ENCODE data around the gene RAN. TPM values are rescaled to one million over a fixed set of nuclear protein-coding genes. Genes with fewer than 3 reads are reported as not detected.
"Not testable (repeated sequence)": the region's sequence is repeated elsewhere in the genome, so short reads cannot be mapped to it uniquely, and the experiment has no call there.

Gene RAN
- total RNA-seq, 1 donor from 2014 or later = 300 TPM

GRCh38 chr12:130846369-130846768 is 25.5 kb upstream of the RAN start:
- intact Hi-C loops (cut with DNase I) = no loop called here
- Histone ChIP-seq H3K4me3 (no peak overlapping the region), H3K27me3 (ENCODE audit: low read depth) (no peaks in the 10 kb centered on the region), H3K9me3 (no peaks in the 10 kb centered on the region), H3K27ac (no peak overlapping the region), H3K36me3 (no peaks in the 10 kb centered on the region), H3K4me1 (no peaks in the 10 kb centered on the region)
- TF ChIP-seq CTCF (IDR thresholded peaks at IDR 0.05) = no peak
- DNase-seq (no peak), ATAC-seq (no peak)

DNA sequence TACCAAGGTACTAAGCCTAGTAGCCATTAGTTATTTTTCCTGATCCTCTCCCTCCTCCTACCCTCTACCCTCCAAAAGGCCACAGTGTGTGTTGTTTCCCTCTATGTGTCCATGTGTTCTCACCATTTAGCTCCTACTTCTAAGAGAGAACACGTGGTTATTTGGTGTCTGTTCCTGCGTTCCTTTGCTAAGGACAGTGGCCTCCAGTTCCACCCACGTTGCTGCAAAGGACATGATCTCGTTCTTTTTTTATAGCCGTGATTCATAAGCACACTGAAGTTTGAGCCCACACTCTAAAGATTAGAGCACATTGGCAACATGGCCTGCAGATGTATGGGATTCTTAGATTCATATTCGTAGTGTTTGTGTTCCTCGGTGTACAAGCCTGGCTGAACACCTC is 24.8 kb upstream of the RAN start:
- Histone ChIP-seq H3K4me1 (no peaks in the 10 kb centered on the region), H3K27me3 (ENCODE audit: low read depth) (no peaks in the 10 kb centered on the region), H3K27ac (no peak overlapping the region), H3K36me3 (no peaks in the 10 kb centered on the region), H3K9me3 (no peaks in the 10 kb centered on the region), H3K4me3 (no peak overlapping the region)
- TF ChIP-seq CTCF (IDR thresholded peaks at IDR 0.05) = no peak
- intact Hi-C loops (cut with DNase I) = no loop called here
- no peak for DNase-seq
- no peak for ATAC-seq

GRCh38 chr12:130848105-130848504 is 23.8 kb upstream of the RAN start:
- H3K27ac ChIP-seq = not testable (repeated sequence)

DNA sequence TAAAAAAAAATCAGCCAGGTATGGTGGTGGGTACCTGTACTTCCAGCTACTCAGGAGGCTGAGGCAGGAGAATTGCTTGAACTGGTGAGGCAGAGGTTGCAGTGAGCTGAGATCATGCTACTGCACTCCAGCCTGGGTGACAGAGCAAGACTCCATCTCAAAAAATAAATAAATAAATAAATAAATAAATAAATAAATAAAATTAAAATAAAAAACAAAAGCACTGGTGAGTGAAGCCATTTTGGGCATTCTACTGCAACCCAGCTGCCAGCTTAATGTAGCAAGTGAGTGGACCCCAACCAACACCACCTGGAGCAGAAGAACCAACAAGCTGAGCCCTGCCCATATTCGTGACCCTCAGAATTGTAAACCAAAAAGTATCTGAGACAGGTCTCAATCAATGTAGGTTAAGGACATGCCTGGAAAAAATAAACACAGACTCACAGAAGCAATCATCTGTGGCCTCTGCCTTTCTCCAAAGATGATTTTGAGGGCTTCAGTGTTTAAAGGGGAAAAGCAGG is 23.0 kb upstream of the RAN start:
- H3K36me3 ChIP-seq; DNase-seq; ATAC-seq; H3K27ac ChIP-seq; H3K27me3 ChIP-seq (ENCODE audit: low read depth); H3K4me3 ChIP-seq; H3K4me1 ChIP-seq; H3K9me3 ChIP-seq; intact Hi-C loops (cut with DNase I): not testable (repeated sequence)

More at GRCh38 chr12:130848105-130848504, 23.8 kb upstream of the RAN start:
- H3K4me3 ChIP-seq; DNase-seq; H3K9me3 ChIP-seq; ATAC-seq; H3K27me3 ChIP-seq (ENCODE audit: low read depth); intact Hi-C loops (cut with DNase I); H3K36me3 ChIP-seq; H3K4me1 ChIP-seq: not testable (repeated sequence)

DNA sequence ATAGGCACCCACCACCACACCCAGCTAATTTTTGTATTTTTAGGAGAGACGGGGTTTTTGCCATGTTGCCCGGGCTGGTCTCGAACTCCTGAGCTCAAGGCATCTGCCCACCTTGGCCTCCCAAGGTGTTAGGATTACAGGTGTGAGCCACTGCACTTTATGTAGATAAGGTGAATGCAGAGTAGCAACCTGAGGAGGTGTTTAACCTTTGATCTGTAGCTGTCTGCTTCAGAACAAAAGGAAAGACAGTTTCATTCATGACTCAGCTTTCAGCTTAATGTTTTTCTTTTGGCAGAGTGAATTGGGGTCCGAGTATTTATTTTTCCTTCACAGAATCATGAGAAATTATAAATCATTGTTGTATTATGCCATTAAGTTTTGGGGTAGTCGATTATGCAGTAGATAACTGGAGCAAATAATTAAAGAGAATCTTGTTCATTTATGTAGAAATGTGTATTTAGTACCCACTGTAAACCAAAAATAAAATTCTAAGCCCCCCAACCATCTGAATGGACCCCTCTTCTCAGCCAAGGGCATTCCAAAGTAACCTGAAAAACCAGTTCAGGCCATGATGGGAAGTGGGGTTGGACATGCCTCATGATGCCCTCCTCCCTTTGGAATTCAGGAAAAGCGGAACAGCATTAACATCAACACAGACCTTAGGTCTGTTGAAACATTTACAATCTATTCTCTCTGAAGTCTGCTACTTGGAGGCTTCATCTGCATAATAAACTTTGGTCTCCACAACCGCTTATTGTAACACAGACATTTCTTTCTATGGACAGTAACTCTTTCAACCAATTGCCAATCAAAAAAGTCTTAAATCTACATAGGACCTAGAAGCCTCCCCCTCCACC is 22.1 kb upstream of the RAN start:
- intact Hi-C loops (cut with DNase I) = no loop called here
- Histone ChIP-seq H3K27me3 (ENCODE audit: low read depth) (no peaks in the 10 kb centered on the region), H3K36me3 (no peaks in the 10 kb centered on the region), H3K27ac (no peak overlapping the region), H3K9me3 (no peaks in the 10 kb centered on the region), H3K4me3 (no peak overlapping the region), H3K4me1 (no peaks in the 10 kb centered on the region)
- no peak for TF ChIP-seq CTCF (IDR thresholded peaks at IDR 0.05)
- ATAC-seq = peak in 1 of 2 donors; percentile 63
- DNase-seq = no peak

DNA sequence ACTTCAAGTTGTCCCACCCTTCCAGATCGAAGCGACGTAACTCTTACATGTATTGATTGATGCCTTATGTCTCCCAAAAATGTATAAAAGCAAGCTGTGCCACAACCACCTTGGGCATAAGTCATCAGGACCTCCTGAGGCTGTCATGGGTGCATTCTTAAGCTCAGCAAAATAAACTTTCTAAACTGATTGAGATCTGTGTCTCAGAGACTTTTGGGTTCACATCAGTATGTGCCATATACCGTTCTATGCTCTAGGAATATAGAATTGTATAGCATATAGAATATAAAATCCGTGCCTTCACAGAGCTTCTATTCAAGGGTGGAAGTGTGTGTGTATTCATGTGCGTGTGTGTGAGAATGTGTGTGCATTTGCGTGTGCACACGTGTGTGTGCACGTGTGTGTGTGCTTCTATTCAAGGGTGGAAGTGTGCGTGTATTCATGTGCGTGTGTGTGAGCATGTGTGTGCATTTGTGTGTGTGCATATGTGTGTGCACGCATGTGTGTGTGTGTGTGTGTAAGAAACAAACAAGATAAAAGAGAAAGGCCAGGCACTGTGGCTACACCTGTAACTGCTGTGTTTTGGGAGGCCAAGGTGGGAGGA is 21.3 kb upstream of the RAN start:
- intact Hi-C loops (cut with DNase I) = no loop called here
- no peak for TF ChIP-seq CTCF (IDR thresholded peaks at IDR 0.05)
- ATAC-seq (no peak), DNase-seq (no peak)
- H3K4me1 ChIP-seq = no peaks in the 10 kb centered on the region
- no peaks in the 10 kb centered on the region for H3K36me3 ChIP-seq
- H3K27ac ChIP-seq = no peak overlapping the region
- no peak overlapping the region for H3K4me3 ChIP-seq
- H3K9me3 ChIP-seq = no peaks in the 10 kb centered on the region
- H3K27me3 ChIP-seq (ENCODE audit: low read depth) = no peaks in the 10 kb centered on the region

Measured in lower lobe of right lung (tissue), 2 donors.